T-cell (primary cell): ENCODE measurements around the gene POC1B. TPM values are rescaled to one million over a fixed set of nuclear protein-coding genes. Genes with fewer than 3 reads are reported as not detected.

ENCODE experiments used
- ATAC-seq, 4 experiments: fragments of 200-7000 bp in 3 of 4; fragments of 150-1000 bp in 1 of 4; cut with Tn5 transposase; replicated peaks in 1 of 4; 1 replicate in 3 of 4; 2 replicates in 1 of 4; pipeline ENCODE4 v1.10.0; 2021; ENCODE audit warnings: moderate library complexity in 3 of 4, mild to moderate bottlenecking in 2 of 4, moderate number of reproducible peaks in 1 of 4
- CTCF ChIA-PET, 2 donors: fragments of 300-600 bp; sonication (Branson Sonifier 250); formaldehyde crosslinking; loops; one replicate each; lab custom pipeline; 2022; ENCODE audit warnings: antibody characterized with exemption in 2 of 2; lab: Charles Lee
- POLR2A ChIA-PET, 2 donors: fragments of 300-600 bp; sonication (Branson Sonifier 250); formaldehyde crosslinking; loops; one replicate each; lab custom pipeline; 2022; ENCODE audit warnings: antibody characterized with exemption in 2 of 2; lab: Charles Lee
- DNase-seq, 35 experiments: peaks; one replicate each; pipeline versions ENCODE4 v3.0.0 to v3.0.0-alpha.2; 2013 to 2023
- H3K27ac ChIP-seq: one replicate; pipeline ENCODE4 v1.5.1; 2013; ENCODE audit warnings: low read length
- H3K27me3 ChIP-seq, 2 experiments: replicated peaks in 1 of 2; 1 replicate in 1 of 2; 2 replicates in 1 of 2; pipeline versions ENCODE4 v1.6.1 to v1.7.0; 2013; ENCODE audit warnings: low read length in 1 of 2, mixed read lengths in 1 of 2; ENCODE audit not compliant: control insufficient read depth in 2 of 2, insufficient read depth in 2 of 2; ENCODE audit errors: extremely low read depth in 1 of 2
- H3K36me3 ChIP-seq, 2 donors: 1 replicate in 1 of 2; 2 replicates in 1 of 2; pipeline versions ENCODE4 v1.6.1 to v1.7.0; 2013; ENCODE audit warnings: low read length in 1 of 2; ENCODE audit not compliant: control insufficient read depth in 2 of 2, insufficient read depth in 1 of 2; ENCODE audit errors: extremely low read depth in 1 of 2
- H3K4me1 ChIP-seq, 2 experiments: 1 replicate in 1 of 2; 2 replicates in 1 of 2; pipeline versions ENCODE4 v1.6.1 to v1.7.0; 2013; ENCODE audit warnings: low read length in 2 of 2, mixed read lengths in 1 of 2; ENCODE audit not compliant: insufficient read depth in 2 of 2, control insufficient read depth in 1 of 2; ENCODE audit errors: extremely low read depth in 1 of 2
- H3K4me3 ChIP-seq, 2 donors: 1 replicate in 1 of 2; 2 replicates in 1 of 2; pipeline versions ENCODE4 v1.5.1 to v1.7.0; 2013; ENCODE audit warnings: mild to moderate bottlenecking in 2 of 2, low read length in 1 of 2, moderate library complexity in 1 of 2; ENCODE audit not compliant: control insufficient read depth in 1 of 2; ENCODE audit errors: extremely low read depth in 1 of 2
- H3K9me3 ChIP-seq: 2 replicates; pipeline ENCODE4 v1.7.0; 2013
- H3K27ac Mint-ChIP-seq, 2 donors: one replicate each; pipeline ENCODE4 v1.8.0; 2020 to 2021; ENCODE audit warnings: mild to moderate bottlenecking in 2 of 2, mixed read lengths in 2 of 2
- H3K27me3 Mint-ChIP-seq, 2 donors: one replicate each; pipeline ENCODE4 v1.8.0; 2021 to 2022; ENCODE audit warnings: mixed read lengths in 2 of 2
- H3K36me3 Mint-ChIP-seq: one replicate; pipeline ENCODE4 v1.8.0; 2021; ENCODE audit warnings: mixed read lengths
- H3K4me1 Mint-ChIP-seq, 3 donors: one replicate each; pipeline ENCODE4 v1.8.0; 2020 to 2022; ENCODE audit warnings: mixed read lengths in 3 of 3, mild to moderate bottlenecking in 1 of 3
- H3K4me3 Mint-ChIP-seq, 3 donors: one replicate each; pipeline ENCODE4 v1.8.0; 2020 to 2022; ENCODE audit warnings: mild to moderate bottlenecking in 3 of 3, mixed read lengths in 3 of 3, moderate library complexity in 3 of 3
- H3K9me3 Mint-ChIP-seq, 3 donors: one replicate each; pipeline ENCODE4 v1.8.0; 2020 to 2022; ENCODE audit warnings: mixed read lengths in 3 of 3
- WGBS: methylation state at CpG from one replicate; pipeline ENCODE4 v1.1.5; 2013; ENCODE audit warnings: missing lambda C conversion rate; ENCODE audit not compliant: insufficient coverage; 5-methylcytosine and 5-hydroxymethylcytosine counted together
- total RNA-seq, 35 experiments: library from RNA in 6 of 35; stranded (reverse) in 6 of 35; fragments of 120-200 nt in 1 of 35; gene quantifications; one replicate each; pipeline versions ENCODE4 v1.2.1 to v1.2.4 and lab custom pipeline; 2013 to 2026

Gene POC1B
- total RNA-seq, 5 donors from 2014 or later (not counting 1 experiment from before 2014, with no cell fraction given) = 17.2 to 25.5 (median 18.9) TPM

DNA sequence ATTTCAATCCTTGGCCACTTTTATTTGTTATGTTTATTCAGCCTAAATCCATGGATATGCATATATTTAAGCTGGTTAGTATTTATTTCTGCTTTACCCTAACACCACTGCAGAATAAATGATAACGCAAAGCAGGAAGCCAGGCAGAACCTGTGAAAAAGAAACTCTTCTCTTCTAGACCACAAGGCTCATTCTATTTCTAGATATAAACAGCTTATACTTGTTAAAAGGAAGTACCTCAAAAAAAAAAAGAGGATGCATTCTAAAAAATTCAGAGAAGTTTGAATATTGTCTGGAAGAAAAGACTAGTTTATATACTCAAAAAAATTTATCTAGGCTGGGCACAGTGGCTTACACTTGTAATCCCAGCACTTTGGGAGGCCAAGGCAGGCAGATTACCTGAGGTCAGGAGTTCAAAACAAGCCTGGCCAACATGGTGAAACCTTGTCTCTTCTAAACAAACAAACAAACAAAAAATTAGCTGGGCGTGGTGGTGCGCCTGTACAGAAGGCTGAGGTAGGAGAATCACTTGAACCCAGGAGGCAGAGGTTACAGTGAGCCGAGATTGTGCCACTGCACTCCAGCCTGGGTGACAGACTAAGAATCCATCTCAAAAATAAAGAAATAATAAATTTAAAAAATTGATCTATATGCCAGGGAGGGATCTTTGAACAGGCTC lies 57.1 kb downstream of the POC1B start:
- CTCF ChIA-PET = interaction anchor here (1.0 to 4.5 kb wide), 7 partner anchors 38 to 451 kb away, joined by 3 to 41 read pairs (median 4); partner anchors contain the start of genes GALNT4 (in 1 of the 2) and POC1B (in 1 of the 2)
- peaks cover 0 to 2% of the 10 kb centered on the region in 2 donors for H3K36me3 ChIP-seq
- peak overlapping the region; percentile 82 to 86 for H3K27ac Mint-ChIP-seq
- peak overlapping the region in 1 of 2 donors; percentile 18 for H3K4me3 ChIP-seq
- H3K9me3 ChIP-seq = no peaks in the 10 kb centered on the region
- H3K4me1 ChIP-seq = peaks cover 17 to 19% of the 10 kb centered on the region in 2 experiments
- H3K36me3 Mint-ChIP-seq = no peaks in the 10 kb centered on the region
- peak overlapping the region; percentile 32 to 70 (median 63) for H3K4me3 Mint-ChIP-seq
- peak; percentile 75 to 90 (median 78) for ATAC-seq
- H3K27me3 ChIP-seq = no peaks in the 10 kb centered on the region
- H3K27ac ChIP-seq = peak overlapping the region; percentile 63
- DNase-seq = peak in 4 of 35 experiments; percentile 3 to 51 (median 8)
- WGBS = no CpG with 5 or more reads among the region's 4 CpGs
- POLR2A ChIA-PET = interaction anchor here in 1 of 2 donors (0.9 kb wide), 1 partner anchor 55 kb away, joined by 3 read pairs; the partner anchor contains the start of gene GALNT4
- no peaks in the 10 kb centered on the region for H3K27me3 Mint-ChIP-seq
- H3K9me3 Mint-ChIP-seq = no peaks in the 10 kb centered on the region
- H3K4me1 Mint-ChIP-seq = peaks cover 40 to 58% (median 57%) of the 10 kb centered on the region in 3 donors

DNA sequence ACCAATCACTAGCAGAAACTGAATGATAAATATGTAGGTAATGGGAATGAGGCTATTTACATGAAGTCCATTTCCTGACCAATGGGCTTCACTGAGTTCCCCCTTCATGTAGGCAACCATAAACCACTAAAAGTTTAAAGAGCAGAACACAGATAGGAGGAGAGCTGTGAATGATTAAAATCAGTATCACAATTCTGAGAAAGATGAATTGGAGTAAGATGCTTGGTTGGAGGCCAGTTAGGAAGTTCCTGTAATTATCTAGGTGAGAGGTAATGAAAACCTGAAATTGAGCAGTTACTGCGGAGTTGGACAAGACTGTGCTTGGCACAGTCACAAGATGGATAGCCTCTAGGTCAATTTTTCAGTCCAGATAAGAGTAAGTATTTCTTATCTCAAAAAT lies 57.8 kb downstream of the POC1B start:
- no peak for ATAC-seq
- H3K27ac ChIP-seq = peak overlapping the region; percentile 63

DNA sequence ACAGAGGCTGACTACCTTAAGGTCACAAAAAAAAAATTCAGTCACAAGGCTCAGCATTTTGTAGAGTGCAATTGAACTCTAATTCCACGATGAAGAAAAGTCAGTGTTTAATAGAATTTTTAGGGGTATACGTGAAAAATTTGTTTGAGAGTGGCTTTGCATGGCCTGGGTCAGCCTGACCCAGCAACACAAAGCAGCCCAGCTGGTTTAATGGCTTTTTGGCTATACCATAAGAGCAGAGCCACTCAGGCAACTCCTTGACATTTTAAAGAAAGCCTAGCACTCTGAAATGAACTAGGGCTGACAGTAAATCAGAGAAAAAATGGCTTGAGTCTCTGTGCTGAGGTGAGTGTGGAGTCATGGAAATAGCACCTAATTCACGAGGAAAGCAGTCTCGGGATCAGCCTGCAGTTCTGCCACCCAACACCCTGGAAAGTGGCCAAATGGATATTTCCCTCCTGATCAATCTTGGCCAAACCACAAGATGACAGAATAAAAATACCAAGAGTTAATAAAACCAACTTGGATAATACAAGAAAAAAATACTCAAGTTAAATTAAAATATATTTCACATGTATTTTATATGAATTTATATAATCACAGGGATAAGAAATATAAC lies 60.8 kb downstream of the POC1B start:
- no peak for DNase-seq
- Mint-ChIP-seq H3K4me3 (no peak overlapping the region), H3K27me3 (no peaks in the 10 kb centered on the region), H3K4me1 (peaks cover 44 to 50% (median 47%) of the 10 kb centered on the region in 3 donors), H3K27ac (no peak overlapping the region), H3K9me3 (no peaks in the 10 kb centered on the region), H3K36me3 (peaks cover 6% of the 10 kb centered on the region)
- H3K27ac ChIP-seq = no peak overlapping the region
- H3K4me3 ChIP-seq = no peak overlapping the region
- no peaks in the 10 kb centered on the region for H3K9me3 ChIP-seq
- ATAC-seq = no peak
- no peaks in the 10 kb centered on the region for H3K27me3 ChIP-seq
- CTCF ChIA-PET = no interaction called here
- POLR2A ChIA-PET = interaction anchor here in 1 of 2 donors (0.6 kb wide), 1 partner anchor 78 kb away, joined by 3 read pairs; no protein-coding TSS in a partner anchor
- H3K36me3 ChIP-seq = no peaks in the 10 kb centered on the region
- 90% methylated on average over 1 of the region's 4 CpGs for WGBS
- peaks cover 17 to 19% of the 10 kb centered on the region in 2 experiments for H3K4me1 ChIP-seq

More for the DNA sequence above, 57.8 kb downstream of the POC1B start:
- no CpG with 5 or more reads among the region's 1 CpG for WGBS
- no peaks in the 10 kb centered on the region for H3K36me3 Mint-ChIP-seq
- Histone ChIP-seq H3K4me1 (peaks cover 17 to 19% of the 10 kb centered on the region in 2 experiments), H3K4me3 (no peak overlapping the region), H3K27me3 (no peaks in the 10 kb centered on the region), H3K9me3 (no peaks in the 10 kb centered on the region), H3K36me3 (peaks cover 0 to 2% of the 10 kb centered on the region in 2 donors)
- H3K27ac Mint-ChIP-seq = peak overlapping the region; percentile 11 to 21
- no peaks in the 10 kb centered on the region for H3K27me3 Mint-ChIP-seq
- peaks cover 40 to 58% (median 57%) of the 10 kb centered on the region in 3 donors for H3K4me1 Mint-ChIP-seq
- H3K9me3 Mint-ChIP-seq = no peaks in the 10 kb centered on the region
- peak overlapping the region in 1 of 3 donors; percentile 42 for H3K4me3 Mint-ChIP-seq
- CTCF ChIA-PET = interaction anchor here (0.6 to 4.5 kb wide), 12 partner anchors 11 to 495 kb away, joined by 3 to 41 read pairs (median 4); partner anchors contain the start of genes GALNT4 (in 2 of the 2) and POC1B (in 1 of the 2)
- POLR2A ChIA-PET = interaction anchor here in 1 of 2 donors (0.9 kb wide), 1 partner anchor 56 kb away, joined by 3 read pairs; the partner anchor contains the start of gene GALNT4
- no peak for DNase-seq

DNA sequence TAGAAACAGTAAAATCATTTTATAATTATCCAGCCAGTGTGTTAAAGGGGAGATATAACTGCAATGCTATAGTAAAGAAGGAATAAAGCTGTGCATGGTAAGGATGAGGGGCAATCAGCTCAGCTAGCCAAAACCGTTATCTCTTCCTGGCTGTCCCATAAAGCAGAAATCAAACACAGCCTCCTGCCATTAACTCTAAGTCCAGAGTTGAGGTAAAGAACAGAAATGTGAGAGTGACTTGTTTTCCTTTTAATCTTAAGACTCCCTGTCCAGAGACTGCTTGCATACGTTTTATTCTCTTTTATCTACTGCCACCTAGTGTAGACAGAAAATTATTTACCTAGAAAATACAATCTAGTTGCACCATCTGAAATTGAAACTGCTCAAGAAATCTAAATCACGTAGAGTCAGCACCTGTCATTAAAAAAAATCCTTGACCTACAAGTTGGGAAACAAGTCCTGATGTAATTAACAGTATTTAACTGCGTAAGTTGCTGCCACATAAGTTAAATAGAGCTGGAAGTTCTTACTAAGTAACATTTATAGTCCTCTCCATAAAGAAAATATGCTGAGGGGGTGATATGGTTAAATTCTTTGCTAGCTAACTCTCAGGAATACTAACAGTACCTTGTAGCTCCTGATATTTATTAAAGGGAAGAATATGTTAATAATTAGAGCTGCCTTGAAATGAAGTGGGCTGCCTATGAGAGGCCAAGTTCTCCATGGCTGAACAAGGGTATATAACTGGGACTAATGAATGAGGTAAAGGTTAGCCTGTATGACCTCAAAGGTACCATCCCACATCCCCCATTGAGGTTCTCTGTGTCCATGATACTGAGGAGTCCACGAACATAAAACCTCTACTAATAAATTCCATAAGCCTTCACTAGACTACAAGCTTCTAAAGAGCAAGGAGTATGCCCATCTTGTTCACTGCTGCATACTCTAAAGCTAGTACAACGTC lies 63.9 kb downstream of the POC1B start:
- peaks cover 19 to 25% (median 20%) of the 10 kb centered on the region in 3 donors for H3K4me1 Mint-ChIP-seq
- H3K27ac Mint-ChIP-seq = peak overlapping the region; percentile 67 to 70
- ChIA-PET POLR2A (interaction anchor here (0.6 to 0.7 kb wide), 3 partner anchors 85 to 438 kb away, joined by 3 to 8 read pairs (median 3); no protein-coding TSS in a partner anchor), CTCF (interaction anchor here (0.5 to 3.8 kb wide), 24 partner anchors 8 to 448 kb away, joined by 3 to 40 read pairs (median 4); partner anchors contain the start of gene GALNT4 (in 2 of the 2))
- Histone ChIP-seq H3K27me3 (no peaks in the 10 kb centered on the region), H3K4me3 (no peak overlapping the region), H3K9me3 (no peaks in the 10 kb centered on the region), H3K36me3 (no peaks in the 10 kb centered on the region), H3K4me1 (no peaks in the 10 kb centered on the region), H3K27ac (no peak overlapping the region)
- WGBS = no CpG with 5 or more reads among the region's 6 CpGs
- DNase-seq (peak in 2 of 35 experiments; percentile 5 to 66), ATAC-seq (peak; percentile 72 to 88 (median 72))
- peak overlapping the region in 2 of 3 donors; percentile 25 to 45 for H3K4me3 Mint-ChIP-seq
- peaks cover 11% of the 10 kb centered on the region for H3K36me3 Mint-ChIP-seq
- no peaks in the 10 kb centered on the region for H3K27me3 Mint-ChIP-seq
- H3K9me3 Mint-ChIP-seq = no peaks in the 10 kb centered on the region

DNA sequence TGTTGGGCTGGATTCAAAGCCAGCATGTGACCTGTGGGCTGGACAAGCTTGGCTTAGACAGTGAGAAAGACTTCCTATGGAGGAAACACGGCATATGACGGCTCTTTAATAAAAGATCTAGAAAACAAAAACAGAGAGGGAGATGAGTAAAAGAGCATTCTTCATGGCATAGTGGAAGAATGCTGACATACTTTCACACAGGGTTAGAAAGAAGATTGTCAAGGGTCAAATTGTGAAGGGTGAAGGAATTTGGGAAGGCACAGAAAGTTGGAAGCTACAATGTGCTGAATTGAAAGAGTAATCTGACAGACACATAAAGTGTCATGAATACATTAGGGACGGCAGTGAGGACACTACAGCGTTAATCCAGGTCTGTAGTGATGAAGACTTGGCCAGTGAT lies 64.7 kb downstream of the POC1B start:
- WGBS = 80% methylated on average over 3 of the region's 4 CpGs
- no peaks in the 10 kb centered on the region for H3K27me3 Mint-ChIP-seq
- Histone ChIP-seq H3K36me3 (no peaks in the 10 kb centered on the region), H3K27ac (no peak overlapping the region), H3K4me3 (no peak overlapping the region), H3K27me3 (no peaks in the 10 kb centered on the region), H3K4me1 (no peaks in the 10 kb centered on the region), H3K9me3 (no peaks in the 10 kb centered on the region)
- DNase-seq = no peak
- no peaks in the 10 kb centered on the region for H3K9me3 Mint-ChIP-seq
- H3K27ac Mint-ChIP-seq = no peak overlapping the region
- no peak overlapping the region for H3K4me3 Mint-ChIP-seq
- H3K4me1 Mint-ChIP-seq = peaks cover 12 to 19% (median 14%) of the 10 kb centered on the region in 3 donors
- CTCF ChIA-PET = interaction anchor here (0.5 to 3.8 kb wide), 17 partner anchors 10 to 1893 kb away, joined by 3 to 40 read pairs (median 4); partner anchors contain the start of gene GALNT4 (in 1 of the 2)
- POLR2A ChIA-PET = interaction anchor here (0.5 to 0.6 kb wide), 2 partner anchors 15 to 1284 kb away, joined by 3 to 4 read pairs; no protein-coding TSS in a partner anchor
- no peak for ATAC-seq
- H3K36me3 Mint-ChIP-seq = peaks cover 12% of the 10 kb centered on the region
